ENCODE measurements around the gene ZNF732.
"Not testable (repeated sequence)": the region's sequence is repeated elsewhere in the genome, so short reads cannot be mapped to it uniquely, and the experiment has no call there.

ZNF732 gene

DNA sequence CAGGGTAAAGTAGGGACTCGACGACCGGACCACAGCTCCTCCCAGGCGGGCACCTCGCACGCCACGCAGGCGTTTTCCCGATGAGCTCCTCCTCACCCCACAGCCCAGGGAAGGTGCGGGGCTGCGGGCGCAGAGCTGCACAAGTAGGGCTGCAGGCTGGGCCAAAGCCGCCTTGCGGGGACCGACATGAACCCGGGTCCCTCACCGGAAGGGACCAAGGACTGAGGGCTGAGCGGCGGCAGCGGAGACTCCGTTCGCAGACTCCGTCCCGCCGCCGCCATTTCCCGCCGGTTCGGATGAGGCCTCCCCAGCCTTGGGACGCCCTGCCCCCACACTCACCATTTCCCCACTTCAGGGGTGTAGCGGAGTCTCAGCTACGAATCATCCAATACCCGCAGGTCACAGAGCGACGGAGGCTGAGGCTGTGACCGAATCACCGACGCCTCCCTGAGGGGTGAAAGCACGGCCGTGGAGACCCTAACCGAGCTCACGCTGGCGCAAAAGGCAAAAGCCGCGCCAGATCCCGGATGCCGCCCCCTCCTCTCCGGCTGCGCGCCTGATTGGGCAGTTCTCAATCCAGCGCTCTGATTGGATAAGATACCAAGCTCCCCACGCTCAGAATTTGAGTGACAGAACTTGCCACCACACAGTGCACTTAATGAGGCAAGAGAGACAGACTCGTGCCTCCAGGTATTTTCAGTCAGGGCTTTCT is at the start of gene ZNF732:
Gene ZNF732 (minus strand): TSS at position 506 of the 712 bp plus-strand sequence. CDS start 164 bp downstream, at position 342.
- DNase-seq: no peak

DNA sequence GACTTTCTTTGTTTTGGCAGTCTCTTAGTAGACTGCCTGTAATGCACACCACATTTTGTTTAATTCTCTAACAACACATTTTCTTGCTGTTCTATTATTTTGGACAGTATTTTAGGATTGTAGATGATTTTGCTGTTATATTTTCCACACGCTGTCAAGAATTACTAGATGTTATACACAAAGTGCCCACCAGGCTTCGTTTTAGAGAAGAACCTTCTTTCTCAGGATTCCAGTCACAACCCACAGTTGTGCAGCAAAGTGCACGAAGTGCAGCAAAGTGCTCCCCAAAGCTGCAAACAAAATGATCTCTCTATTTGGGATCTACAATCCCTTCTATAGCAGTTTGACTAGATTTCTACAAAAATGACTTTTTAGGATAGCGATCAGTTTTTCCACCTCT is 34.7 kb upstream of the ZNF732 start:
- DNase-seq: no peak

DNA sequence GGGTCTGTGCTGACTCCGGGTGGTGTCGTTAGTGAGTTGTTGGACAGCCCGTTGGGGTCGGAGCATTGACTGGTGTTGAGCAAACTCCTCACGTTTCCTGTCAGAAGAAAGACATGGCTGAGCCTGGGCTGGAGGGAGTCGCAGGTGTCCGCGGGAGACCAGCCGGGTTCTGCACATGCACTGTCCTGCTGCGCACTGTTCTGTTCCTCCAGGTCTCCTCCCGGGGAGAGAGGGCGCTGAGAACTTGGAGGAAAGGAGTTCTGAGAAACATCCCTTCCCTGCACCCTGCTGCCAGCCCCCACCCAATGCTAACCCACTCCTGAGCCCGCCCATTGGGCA is 33.5 kb upstream of the ZNF732 start:
- DNase-seq: no peak

- DNase-seq: no peak
Observed at GRCh38 chr4:337932-338758, 32.9 kb upstream of the ZNF732 start.

GRCh38 chr4:337143-337931 is 32.1 kb upstream of the ZNF732 start, which contains the start of gene ZNF141:
Gene ZNF141, plus strand, starts transcription at chr4:337814. Its CDS starts 170 bp downstream, at chr4:337984.
- DNase-seq: peak; percentile 90

DNA sequence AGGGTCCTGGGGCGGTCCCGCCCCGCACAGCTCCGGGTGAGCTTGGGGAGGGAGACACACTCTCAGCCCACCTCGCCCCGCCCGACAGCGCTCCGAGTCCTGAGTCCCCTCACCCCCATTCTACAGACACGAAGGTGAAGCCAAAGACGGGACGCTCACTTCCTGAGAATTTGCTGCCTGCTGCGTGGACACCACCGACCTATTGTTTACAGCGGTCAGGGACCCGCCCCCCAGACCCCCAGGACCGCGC is 31.5 kb upstream of the ZNF732 start:
- DNase-seq: no peak

DNA sequence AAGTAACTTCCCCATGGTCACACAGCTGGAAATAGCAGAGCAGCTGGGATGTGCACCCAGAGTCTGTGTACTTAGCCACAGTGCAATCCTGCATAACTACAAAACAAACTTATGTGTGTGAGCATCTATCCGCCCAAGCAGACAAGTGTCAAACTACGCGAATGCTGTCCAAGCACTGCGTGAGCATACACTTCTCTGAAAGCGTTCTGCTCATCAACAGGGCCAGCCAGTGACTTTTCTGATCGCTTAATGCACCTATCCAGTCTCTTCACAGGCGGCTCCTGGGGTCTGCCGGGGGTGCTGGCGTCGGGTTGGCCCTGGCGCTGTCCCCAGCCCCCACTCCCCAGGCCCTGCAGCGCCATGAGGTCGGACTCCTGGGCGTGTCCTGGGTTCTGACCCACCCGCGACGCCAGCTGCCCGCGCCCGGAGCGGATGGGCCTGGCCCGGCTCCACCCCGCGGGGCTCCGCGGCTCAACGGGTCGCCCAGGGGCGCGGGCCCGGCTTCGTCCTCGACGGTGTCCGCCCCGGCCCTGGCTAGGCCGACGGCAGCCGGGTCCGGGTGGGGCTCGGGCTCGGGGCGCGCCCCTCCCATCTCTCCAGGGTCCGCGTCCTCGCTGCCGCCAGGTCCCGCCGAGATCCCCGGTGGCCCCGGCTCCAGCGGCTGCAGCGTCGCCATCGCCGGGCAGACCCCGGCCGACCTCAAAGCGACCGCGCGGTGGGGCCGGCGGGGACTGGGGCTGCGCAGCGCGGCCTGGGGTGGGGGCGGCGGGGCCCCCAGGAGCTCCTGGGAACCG is 31.0 kb upstream of the ZNF732 start:
- no peak for DNase-seq

GRCh38 chr4:335515-335914 is 30.2 kb upstream of the ZNF732 start:
- no peak for DNase-seq

DNA sequence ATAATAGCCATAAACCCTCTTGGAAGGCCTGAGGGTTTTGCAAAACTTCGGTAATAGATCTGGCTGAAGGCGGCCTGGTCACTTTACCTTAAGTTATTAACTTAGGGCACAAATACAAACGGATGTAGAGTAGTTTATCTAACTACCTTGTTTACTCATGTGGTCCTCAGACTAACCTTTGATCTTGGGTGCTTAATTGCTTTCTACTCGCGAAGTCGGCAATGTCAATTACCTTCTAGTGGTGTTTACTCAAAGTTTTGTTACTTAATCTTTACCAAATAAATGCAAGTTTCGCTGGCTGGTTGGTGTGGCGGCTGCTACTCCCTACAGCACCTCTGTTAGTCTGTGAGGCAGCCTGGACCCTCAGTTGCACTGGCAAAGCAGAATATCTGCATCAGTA is 23.5 kb upstream of the ZNF732 start:
- DNase-seq: no peak

GRCh38 chr4:314296-314903 is 9.1 kb upstream of the ZNF732 start:
- DNase-seq: no peak

DNA sequence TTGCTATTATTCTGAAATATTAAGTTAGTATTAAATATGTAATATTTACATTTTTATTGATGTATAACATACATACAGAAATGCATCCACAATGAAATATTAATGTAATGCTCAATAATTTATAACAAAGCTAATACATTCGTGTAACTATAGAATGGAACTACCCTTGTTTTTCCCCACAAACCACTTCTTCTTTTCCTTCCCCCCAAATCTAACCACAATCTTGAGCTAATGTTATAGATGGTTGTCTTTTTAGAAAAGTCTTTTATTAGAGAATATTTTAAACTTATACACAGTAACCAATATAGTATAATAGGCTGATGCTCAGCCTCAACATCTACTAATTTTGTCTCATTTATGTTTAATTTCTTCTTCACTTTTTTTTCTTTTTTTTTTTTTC is 4.5 kb upstream of the ZNF732 start:
- DNase-seq: no peak

DNA sequence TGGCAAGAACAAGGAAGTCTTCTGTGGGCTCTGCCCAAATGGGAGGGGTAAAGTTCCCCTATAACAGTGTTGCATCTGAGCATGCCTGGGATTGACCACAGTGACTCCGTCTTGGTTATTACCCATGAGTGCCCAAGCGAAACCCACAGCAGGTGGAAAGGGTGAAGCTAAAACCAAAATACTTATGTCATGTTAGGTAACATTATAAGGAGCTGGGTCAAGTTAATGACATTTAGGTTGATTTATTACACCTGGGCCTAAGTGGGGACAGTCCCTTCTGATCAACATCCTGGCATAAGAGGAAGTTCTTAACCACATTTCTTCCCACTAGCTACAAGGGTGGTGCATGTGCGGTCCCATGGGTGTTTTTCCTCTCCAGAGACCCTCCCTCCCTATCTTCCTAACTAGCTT is 1.3 kb upstream of the ZNF732 start:
- DNase-seq: no peak

GRCh38 chr4:304516-304915 is 758 bp downstream of the ZNF732 start:
- DNase-seq: not testable (repeated sequence)

- no peak for DNase-seq
Observed at GRCh38 chr4:302381-302780, 2.9 kb downstream of the ZNF732 start.

GRCh38 chr4:294732-295131 is 10.5 kb downstream of the ZNF732 start:
- DNase-seq: no peak

- DNase-seq: no peak
Observed at GRCh38 chr4:288891-289290, 16.4 kb downstream of the ZNF732 start.

- no peak for DNase-seq
Observed at GRCh38 chr4:273309-274017, 31.8 kb downstream of the ZNF732 start.

GRCh38 chr4:271492-272103 is 33.7 kb downstream of the ZNF732 start:
- no peak for DNase-seq

- DNase-seq: not testable (repeated sequence)
Observed at GRCh38 chr4:259240-259639, 46.0 kb downstream of the ZNF732 start.

DNA sequence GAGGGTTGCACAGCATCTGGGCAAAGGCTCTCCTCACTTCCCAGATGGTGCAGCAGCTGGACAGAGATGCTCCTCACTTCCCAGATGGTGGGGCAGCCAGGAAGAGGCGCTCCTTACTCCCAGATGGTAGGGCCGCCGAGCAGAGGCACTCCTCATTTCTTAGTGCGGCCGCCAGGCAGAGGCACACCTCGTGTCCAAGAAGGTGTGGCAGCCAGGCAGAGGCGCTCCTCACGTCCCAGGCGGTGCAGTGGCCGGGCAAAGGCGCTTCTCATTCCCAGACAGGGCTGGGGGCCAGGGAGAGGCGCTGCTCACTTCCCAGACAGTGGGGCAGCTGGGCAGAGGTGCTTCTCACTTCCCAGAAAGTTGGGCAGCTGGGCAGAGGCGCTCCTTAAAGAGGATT is 48.8 kb downstream of the ZNF732 start:
- no peak for DNase-seq
